AG09319 (cell line): ENCODE measurements around the gene CELA3A.
A peak's percentile ranks its signal among the peaks of the same experiment; 100 is the strongest.

ENCODE experiments used
- DNase-seq: peaks from one replicate; pipeline ENCODE4 v3.0.0-alpha.2; 2010; ENCODE audit warnings: low read depth; ENCODE audit errors: extremely low read depth
- TF ChIP-seq, protein P1 (sequence below): IDR thresholded peaks from 2 replicates; pipeline ENCODE4 v1.5.1; 2011; ENCODE audit warnings: low read depth, mild to moderate bottlenecking, inconsistent platforms, low read length, moderate library complexity

The CELA3A gene

DNA sequence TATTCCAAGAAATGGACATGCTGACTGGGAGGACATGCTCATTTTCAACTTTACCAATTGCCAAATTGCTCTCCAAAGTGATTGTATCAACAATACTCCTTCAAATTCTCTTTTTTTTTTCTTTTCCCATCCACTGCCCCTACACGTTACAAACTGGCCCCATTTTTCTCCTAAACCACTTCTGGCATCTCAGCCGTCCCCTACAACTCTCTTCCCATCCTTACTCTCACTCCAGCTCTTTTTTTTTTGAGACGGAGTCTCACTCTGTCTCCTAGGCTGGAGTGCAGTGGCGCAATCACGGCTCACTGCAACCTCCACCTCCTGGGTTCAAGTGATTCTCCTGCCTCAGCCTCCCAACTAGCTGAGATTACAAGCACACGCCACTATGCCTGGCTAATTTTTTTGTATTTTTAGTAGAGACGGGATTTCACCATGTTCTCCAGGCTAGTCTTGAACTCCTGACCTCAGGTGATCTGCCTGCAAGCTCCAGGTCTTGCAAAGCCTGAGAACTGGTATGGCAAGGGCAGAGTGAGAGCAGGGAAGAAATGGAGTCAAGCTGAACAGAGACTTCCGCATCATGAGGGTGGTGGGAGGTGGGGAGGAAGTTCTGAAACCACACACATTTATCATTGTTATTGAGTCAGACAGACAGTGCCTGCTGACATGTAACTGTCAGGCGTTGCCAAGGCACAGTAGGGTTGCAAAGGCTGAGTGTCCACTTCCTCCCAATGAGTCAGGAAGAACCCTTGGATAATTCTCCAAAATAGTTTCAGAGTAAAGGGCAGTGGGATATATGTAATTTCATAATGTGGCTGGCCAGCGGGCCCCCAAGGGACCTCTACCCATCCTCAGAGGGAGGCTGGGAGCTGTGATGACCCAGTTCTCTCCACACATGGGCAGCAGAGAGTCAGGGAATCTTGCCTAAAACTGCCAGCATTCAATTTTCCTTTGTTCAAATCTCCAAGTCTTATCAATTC is 17.4 kb downstream of the CELA3A start:
- TF ChIP-seq, protein P1, sequence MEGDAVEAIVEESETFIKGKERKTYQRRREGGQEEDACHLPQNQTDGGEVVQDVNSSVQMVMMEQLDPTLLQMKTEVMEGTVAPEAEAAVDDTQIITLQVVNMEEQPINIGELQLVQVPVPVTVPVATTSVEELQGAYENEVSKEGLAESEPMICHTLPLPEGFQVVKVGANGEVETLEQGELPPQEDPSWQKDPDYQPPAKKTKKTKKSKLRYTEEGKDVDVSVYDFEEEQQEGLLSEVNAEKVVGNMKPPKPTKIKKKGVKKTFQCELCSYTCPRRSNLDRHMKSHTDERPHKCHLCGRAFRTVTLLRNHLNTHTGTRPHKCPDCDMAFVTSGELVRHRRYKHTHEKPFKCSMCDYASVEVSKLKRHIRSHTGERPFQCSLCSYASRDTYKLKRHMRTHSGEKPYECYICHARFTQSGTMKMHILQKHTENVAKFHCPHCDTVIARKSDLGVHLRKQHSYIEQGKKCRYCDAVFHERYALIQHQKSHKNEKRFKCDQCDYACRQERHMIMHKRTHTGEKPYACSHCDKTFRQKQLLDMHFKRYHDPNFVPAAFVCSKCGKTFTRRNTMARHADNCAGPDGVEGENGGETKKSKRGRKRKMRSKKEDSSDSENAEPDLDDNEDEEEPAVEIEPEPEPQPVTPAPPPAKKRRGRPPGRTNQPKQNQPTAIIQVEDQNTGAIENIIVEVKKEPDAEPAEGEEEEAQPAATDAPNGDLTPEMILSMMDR = peak; percentile 38
- DNase-seq = peak; percentile 12

DNA sequence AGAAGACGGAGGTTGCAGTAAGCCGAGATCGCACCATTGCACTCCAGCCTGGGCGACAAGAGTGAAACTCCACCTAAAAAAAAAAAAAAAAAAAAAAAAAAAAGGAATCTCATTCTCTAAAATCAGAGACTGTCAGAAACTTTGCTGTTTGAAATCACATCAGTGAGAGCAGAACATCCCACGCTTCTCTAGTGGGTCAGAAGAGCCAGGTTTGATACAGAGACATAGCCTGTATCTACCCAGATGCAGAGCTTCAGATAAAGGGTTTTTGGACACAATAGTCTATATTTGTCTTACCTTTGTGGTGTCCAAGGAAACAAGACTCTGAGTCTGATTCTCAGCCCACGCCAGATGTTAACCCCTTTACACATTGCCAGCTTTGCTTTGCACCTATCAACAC is 19.6 kb downstream of the CELA3A start:
- DNase-seq = no peak
- TF ChIP-seq, protein P1 = no peak

DNA sequence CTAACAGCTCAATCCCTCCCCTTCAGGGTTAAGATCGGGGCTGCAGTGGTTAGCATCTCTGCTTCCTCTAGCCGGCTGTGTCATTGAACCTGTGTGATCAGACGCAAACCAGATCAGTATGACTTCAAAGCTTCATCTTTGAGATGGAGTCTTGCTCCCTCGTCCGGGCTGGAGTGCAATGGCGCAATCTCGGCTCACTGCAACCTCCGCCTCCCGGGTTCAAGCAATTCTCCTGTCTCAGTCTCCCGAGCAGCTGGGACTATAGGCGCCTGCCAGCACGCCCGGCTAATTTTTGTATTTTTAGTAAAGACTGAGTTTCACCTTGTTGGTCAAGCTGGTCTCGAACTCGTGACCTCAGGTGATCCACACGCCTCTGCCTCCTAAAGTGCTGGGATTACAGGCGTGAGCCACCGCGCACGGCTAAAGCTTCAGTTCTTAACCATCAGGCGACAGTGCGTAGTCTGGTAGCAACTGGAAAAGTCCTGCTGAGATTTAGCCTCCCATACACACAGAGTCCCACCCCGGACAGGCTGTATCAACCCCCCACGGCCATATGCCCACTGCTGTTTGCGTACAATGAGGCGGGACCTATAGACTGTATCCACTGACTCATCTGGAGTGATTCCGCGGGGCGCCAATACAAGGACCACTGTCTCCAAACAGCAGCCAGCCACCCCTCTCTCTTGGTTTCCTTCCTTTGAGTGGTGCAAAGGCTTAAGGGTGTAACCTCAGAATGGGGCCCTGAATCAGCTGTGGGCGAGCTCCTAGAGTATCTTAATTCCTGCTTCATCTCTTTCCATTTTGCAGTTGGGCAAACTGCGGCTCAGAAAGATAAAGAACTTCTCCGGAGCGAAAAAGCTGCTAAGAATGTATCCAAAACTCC is 23.3 kb downstream of the CELA3A start:
- TF ChIP-seq, protein P1 = no peak; the same call in 1 of the 2 replicates
- DNase-seq = no peak

DNA sequence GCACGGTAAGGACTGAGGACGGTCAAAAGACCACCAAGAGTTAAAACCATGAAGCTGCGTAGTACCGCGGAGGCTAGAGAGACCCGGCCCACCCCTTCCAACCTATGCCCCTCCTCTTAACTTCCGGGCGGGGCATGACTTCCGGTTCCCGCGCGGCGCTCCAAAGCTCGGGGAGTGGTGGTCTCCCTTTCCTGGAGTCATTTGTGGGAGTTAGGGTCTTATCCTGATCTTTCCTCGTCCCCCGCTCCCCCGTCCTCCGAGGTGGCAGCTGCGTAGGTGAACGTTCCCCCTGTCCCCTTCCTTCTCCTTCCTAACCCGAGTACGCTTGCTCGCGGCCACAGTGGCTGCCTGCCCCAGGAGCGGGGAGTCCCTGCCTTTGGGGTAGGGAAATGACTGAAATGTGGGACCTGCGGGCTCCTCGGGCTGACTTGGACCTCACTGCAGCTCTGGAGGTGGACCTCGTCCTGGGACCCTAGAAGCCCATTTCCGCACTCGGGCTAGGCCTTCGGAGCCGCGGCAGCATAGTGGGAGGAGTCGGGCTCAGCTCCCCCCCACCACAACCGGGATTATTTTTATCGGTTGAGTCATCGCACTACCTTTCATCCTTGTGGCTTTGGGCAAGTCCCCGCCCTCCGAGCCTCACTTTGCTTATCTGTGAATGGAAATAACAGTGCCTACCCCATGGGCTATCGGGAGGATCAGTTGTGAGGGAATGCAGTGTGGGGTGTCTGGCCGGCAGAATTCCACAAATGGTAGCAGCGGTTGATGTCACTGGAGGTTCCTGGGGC is 24.1 kb downstream of the CELA3A start:
- TF ChIP-seq, protein P1 = no peak
- peak; percentile 74 for DNase-seq

DNA sequence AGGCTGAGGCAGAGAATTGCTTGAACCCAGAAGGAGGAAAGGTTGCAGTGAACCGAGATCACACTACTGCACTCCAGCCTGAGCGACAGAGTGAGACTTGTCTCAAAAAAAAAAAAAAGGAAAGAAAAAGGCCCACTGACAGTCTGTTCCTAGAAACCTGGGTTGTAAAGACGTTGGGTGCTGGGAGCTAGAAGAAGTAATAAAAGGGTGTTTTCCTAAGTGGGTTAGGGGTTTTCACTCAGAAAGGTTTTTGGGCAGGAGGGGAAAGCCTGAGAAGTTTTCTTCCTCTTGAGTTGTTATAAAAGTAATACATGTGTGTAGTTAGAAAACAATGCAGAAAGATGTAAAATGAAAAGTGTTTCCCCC is 25.4 kb downstream of the CELA3A start:
- DNase-seq = no peak
- TF ChIP-seq, protein P1 = no peak

DNA sequence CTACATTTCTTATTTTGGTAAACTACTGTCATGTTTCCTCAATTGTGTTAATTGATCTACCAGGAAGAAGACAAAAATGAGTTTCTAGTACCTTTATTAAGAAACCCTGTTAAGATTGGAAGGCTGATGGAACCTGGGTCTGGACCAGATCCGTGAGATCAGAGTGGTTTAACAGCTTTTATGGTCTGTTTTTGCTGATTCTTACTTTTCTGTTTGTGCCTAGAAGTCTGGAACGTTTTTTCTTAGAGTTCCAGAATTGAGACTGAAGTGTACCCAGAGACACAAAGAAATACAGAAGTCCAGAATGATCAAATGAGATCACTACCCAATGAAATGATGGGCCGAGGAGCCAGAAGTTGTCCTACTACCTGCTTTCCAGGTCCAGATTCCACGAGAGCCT is 28.6 kb downstream of the CELA3A start:
- DNase-seq = no peak
- TF ChIP-seq, protein P1 = no peak
